Lower leg skin (tissue), 4 donors: ENCODE results near the gene RAB42. TPM values are rescaled to one million over a fixed set of nuclear protein-coding genes. Genes with fewer than 3 reads are reported as not detected.

ENCODE experiments used
- DNase-seq, 2 donors: peaks; one replicate each; pipeline ENCODE4 v3.0.0-alpha.2; 2019; ENCODE audit warnings: low spot score in 2 of 2
- H3K4me3 ChIP-seq: fragments of 200-600 bp; sonication (generic); 2 replicates; pipeline ENCODE4 v1.5.1; 2017; ENCODE audit warnings: mild to moderate bottlenecking, low read depth; ENCODE audit not compliant: poor library complexity, severe bottlenecking
- POLR2A ChIP-seq, 2 donors: fragments of 450-650 bp; IDR thresholded peaks; one replicate each; pipeline ENCODE4 v1.6.1; 2016 to 2017; ENCODE audit warnings: antibody characterized with exemption in 2 of 2, mild to moderate bottlenecking in 1 of 2, moderate library complexity in 1 of 2
- WGBS, 2 donors: methylation state at CpG; one replicate each; pipeline ENCODE4 v1.1.5; 2018; 5-methylcytosine and 5-hydroxymethylcytosine counted together
- intact Hi-C: fragments of 100-400 bp; cut with DNase I; formaldehyde crosslinking; loops from one replicate; pipeline ENCODE4 v1.15.0; 2023; ENCODE audit warnings: low total_unique reads
- total RNA-seq, 4 donors: library from RNA; depleted of rRNA; stranded (reverse); fragments of >200 nt; gene quantifications; one replicate each; pipeline ENCODE4 v1.1.0, GENCODE V29; 2016
- TF ChIP-seq, protein P1 (sequence below), 3 donors: fragments of 450-650 bp; IDR thresholded peaks; one replicate each; pipeline ENCODE4 v1.5.1; 2016; ENCODE audit warnings: antibody characterized with exemption in 3 of 3, mild to moderate bottlenecking in 3 of 3, moderate library complexity in 2 of 3

RAB42 gene, protein sequence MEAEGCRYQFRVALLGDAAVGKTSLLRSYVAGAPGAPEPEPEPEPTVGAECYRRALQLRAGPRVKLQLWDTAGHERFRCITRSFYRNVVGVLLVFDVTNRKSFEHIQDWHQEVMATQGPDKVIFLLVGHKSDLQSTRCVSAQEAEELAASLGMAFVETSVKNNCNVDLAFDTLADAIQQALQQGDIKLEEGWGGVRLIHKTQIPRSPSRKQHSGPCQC
- total RNA-seq, result 1 to 10 TPM in 1 of 4 donors, not detected in 3; 1.0 TPM

DNA sequence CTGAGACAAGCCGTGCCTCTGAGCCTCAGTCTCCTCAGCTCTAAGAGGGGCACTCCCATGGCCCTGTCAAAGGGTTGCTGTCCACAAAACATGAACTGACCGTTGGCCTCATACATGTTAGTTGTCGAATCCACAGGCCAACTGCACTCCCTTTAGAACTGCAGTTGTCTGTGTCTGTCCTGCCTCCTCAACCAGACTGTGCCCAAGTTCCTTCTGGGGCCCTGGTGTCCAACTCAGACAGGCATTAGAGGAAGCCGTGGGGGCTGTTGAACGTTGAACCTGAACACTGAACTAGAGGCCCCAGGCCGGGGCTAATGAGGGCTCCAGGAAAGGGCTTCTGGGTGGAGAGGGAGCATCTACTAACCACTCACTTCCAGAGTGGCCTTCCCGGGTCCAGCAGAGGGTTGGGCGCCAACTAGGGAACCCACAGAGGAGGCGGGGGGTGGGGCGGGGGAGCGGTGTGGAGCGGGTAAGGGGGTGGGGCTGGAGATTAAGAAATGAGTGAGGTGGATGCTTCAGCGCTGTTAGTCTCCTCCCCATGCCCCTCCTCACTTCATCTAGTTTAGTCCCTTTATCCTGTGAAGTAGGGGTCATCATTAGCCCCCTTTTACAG lies at the start of gene RAB42:
TSS of gene RAB42 (plus strand) at position 558 of the 613 bp plus-strand sequence. CDS start 247 bp downstream, outside the sequence.
- peak in 1 of 2 donors; percentile 89 for DNase-seq
- intact Hi-C loops, result loop anchor here (10.0 kb wide), 1 partner anchor 67 kb away; no protein-coding TSS in a partner anchor
- TF ChIP-seq, protein P1, sequence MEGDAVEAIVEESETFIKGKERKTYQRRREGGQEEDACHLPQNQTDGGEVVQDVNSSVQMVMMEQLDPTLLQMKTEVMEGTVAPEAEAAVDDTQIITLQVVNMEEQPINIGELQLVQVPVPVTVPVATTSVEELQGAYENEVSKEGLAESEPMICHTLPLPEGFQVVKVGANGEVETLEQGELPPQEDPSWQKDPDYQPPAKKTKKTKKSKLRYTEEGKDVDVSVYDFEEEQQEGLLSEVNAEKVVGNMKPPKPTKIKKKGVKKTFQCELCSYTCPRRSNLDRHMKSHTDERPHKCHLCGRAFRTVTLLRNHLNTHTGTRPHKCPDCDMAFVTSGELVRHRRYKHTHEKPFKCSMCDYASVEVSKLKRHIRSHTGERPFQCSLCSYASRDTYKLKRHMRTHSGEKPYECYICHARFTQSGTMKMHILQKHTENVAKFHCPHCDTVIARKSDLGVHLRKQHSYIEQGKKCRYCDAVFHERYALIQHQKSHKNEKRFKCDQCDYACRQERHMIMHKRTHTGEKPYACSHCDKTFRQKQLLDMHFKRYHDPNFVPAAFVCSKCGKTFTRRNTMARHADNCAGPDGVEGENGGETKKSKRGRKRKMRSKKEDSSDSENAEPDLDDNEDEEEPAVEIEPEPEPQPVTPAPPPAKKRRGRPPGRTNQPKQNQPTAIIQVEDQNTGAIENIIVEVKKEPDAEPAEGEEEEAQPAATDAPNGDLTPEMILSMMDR (IDR thresholded peaks at IDR 0.05), result no peak
- no peak for TF ChIP-seq POLR2A (IDR thresholded peaks at IDR 0.05)
- peak within 1 kb of the TSS; percentile 19 for H3K4me3 ChIP-seq
- 28 to 29% methylated on average over 10 to 13 of the region's 13 CpGs for WGBS, 2 donors

DNA sequence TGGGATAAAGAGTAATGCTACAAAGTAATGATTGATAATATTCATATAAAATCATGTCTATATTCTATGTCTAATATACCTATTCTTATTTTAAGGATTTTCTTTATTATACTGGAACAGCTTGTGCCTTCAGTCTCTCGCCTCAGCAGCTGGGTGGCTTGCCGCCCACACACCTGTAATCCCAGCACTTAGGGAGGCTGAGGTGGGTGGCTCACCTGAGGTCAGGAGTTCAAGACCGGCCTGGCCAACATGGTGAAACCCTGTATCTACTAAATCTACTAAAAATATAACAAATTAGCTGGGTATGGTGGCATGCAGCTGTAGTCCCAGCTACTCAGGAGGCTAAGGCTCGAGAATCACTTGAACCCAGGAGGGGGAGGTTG lies 46.8 kb upstream of the RAB42 start:
- 95 to 96% methylated on average over 4 of the region's 4 CpGs for WGBS, 2 donors
- intact Hi-C loops, result no loop called here
- no peak overlapping the region for H3K4me3 ChIP-seq
- DNase-seq, result no peak
- TF ChIP-seq POLR2A (IDR thresholded peaks at IDR 0.05), result no peak
- TF ChIP-seq, protein P1 (IDR thresholded peaks at IDR 0.05), result no peak

DNA sequence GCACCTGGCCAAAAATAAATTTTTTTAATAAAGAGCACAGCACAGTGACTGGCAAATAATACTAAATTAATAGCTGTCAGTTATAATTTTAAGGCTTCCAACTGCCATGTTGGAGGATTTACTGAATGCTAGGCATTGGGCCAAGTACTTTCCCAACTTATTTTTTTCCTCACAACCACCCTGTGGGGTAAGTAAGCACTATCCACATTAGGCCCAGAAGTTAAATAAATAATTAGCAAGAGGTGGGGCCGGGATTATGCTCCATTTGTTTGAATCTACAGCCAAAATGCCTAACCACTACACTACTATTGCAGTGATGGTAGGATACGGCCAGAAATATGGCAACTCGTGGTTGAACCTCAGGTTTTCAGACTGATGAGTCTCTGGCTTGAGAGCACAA lies 43.7 kb upstream of the RAB42 start:
- intact Hi-C loops, result no loop called here
- no peak for TF ChIP-seq POLR2A (IDR thresholded peaks at IDR 0.05)
- TF ChIP-seq, protein P1 (IDR thresholded peaks at IDR 0.05), result no peak
- no peak overlapping the region for H3K4me3 ChIP-seq
- DNase-seq, result no peak
- 47 to 60% methylated on average over 3 of the region's 3 CpGs for WGBS, 2 donors

DNA sequence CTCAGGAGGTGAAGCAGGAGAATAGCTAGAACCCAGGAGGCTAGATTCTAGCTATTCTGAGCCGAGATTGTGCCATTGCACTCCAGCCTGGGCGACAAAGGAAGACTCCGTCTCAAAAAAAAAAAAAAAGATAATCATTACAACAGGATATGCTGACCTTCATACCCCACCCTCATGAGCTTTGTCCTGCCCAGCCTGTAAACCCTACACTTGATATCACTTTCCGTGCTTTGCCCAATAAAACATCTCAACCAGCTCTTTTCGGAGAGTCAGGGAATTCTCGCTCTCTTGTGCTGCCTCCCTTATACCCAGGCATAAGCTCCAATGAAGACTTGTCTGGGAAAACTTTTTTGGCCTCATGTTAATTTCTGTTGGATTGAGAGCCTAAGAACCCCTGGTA lies 40.7 kb upstream of the RAB42 start:
- TF ChIP-seq, protein P1 (IDR thresholded peaks at IDR 0.05), result no peak
- no peak for TF ChIP-seq POLR2A (IDR thresholded peaks at IDR 0.05)
- intact Hi-C loops, result no loop called here
- DNase-seq, result no peak
- no peak overlapping the region for H3K4me3 ChIP-seq
- WGBS, 2 donors, result 92 to 95% methylated on average over 6 of the region's 6 CpGs

DNA sequence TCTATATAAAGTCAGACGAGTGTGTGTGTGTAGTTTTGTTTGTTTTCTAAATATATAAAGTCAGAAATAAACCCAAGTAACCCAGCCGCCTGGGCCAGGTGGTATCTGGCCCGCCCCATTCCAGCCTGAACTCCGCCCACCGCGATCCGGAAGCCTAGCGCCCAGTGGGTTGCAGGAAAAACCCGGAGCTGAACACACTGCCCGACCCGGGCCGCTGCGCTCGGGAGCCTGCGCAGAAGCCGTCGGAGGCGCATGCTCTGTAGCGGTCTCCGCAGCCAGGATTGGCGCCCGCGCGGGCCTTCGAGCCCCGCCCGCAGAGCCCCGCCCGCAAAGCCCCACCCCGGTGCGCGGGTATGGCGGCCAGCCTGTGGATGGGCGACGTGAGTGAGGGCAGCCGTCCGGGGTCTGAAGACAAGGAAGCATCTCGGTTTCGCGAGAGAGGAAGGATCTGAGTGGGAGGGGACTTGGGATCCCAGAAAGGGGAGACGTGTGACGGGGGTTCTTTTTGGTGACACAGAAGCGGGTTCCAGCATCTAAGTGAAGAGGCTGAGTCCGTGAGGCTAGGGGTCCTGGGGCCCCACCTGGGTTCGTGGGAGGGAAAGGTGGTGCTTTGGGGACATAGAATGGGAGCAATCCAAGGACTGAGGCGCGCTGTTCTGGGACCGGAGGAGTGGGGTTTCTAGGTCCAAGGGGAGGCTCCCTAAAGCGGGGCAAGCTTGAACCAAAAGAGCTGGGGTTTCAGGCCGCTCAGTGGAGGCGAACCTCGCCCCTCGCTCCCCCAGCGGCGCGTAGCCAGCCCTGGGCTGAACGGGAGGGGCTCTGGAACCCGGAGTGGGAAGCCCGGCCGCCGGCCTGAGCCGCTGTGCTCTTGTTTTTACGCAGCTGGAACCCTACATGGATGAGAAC lies 39.1 kb upstream of the RAB42 start, which contains the start of gene TRNAU1AP:
TSS of gene TRNAU1AP (plus strand) at position 328 of the 906 bp plus-strand sequence. CDS start at position 354, 26 bp downstream.
- WGBS, 2 donors, result 0 to 1% methylated on average over 42 to 59 of the region's 63 CpGs
- DNase-seq, result peak; percentile 94 to 99
- no peak for TF ChIP-seq POLR2A (IDR thresholded peaks at IDR 0.05)
- TF ChIP-seq, protein P1 (IDR thresholded peaks at IDR 0.05), result no peak
- intact Hi-C loops, result no loop called here
- peak within 1 kb of the TSS; percentile 68 for H3K4me3 ChIP-seq
